GM12873 (cell line): ENCODE results near the gene ALKBH3.

Experiments used
- CTCF ChIP-seq: IDR thresholded peaks from 2 replicates; pipeline ENCODE4 v1.5.1; 2012; ENCODE audit warnings: low read depth, mild to moderate bottlenecking, moderate library complexity, low read length, control low read depth; ENCODE audit not compliant: insufficient read depth; ENCODE audit errors: missing control alignments

ALKBH3 gene

GRCh38 chr11:43950311-43950855, 69.8 kb downstream of the ALKBH3 start:
- TF ChIP-seq CTCF, result no peak

- TF ChIP-seq CTCF, result no peak
Observed at GRCh38 chr11:43951231-43951630, 70.6 kb downstream of the ALKBH3 start.

DNA sequence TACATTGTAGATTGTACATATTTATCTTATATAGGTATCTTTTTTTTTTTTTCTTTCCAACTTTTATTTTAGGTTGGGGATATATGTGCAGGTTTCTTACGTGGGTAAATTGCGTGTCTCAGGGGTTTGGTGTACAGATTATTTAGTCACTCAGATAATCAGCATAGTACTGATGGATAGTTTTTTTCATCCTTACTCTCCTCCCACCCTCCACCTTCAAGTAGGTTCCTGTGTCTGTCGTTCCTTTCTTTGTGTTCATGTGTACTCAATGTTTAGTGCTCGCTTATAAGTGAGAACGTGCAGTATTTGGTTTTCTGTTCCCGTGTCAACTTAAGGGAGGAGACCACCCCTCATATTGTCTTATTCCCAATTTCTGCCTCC, 71.4 kb downstream of the ALKBH3 start:
- no peak for TF ChIP-seq CTCF

- no peak for TF ChIP-seq CTCF
Observed at GRCh38 chr11:43952401-43953342, 72.0 kb downstream of the ALKBH3 start.

GRCh38 chr11:43953521-43953920, 72.9 kb downstream of the ALKBH3 start:
- no peak for TF ChIP-seq CTCF

GRCh38 chr11:43954241-43954640, 73.6 kb downstream of the ALKBH3 start:
- no peak for TF ChIP-seq CTCF

- TF ChIP-seq CTCF, result no peak
Observed at GRCh38 chr11:43955381-43956118, 74.9 kb downstream of the ALKBH3 start.
